Measurements from ENCODE around the gene OMP. TPM values are rescaled to one million over a fixed set of nuclear protein-coding genes. Genes with fewer than 3 reads are reported as not detected.

The OMP gene
- total and polyA plus RNA-seq, 8 donors: 0.61 to 0.78 (median 0.69) TPM; not detected in 5

- intact Hi-C loops (cut with DNase I): loop anchor here in 1 of 3 donors (10.0 kb wide), 1 partner anchor 429 kb away; no protein-coding TSS in a partner anchor
- ATAC-seq (no peak), FAIRE-seq (no peak), DNase-seq (peak in 2 of 6 donors; percentile 13 to 59)
- no peak overlapping the region for H3K27ac ChIP-seq
- peaks cover 0 to 6% (median 0%) of the 10 kb centered on the region in 3 donors for H3K36me3 ChIP-seq
- H3K4me3 ChIP-seq: no peak overlapping the region
- no peaks in the 10 kb centered on the region for H3K9me3 ChIP-seq
- H3K4me1 ChIP-seq: peaks cover 0 to 8% (median 5%) of the 10 kb centered on the region in 3 donors
- WGBS, 2 donors: 87 to 88% methylated on average over 4 of the region's 4 CpGs
- H3K27me3 ChIP-seq: no peaks in the 10 kb centered on the region
- no peak for TF ChIP-seq CTCF (IDR thresholded peaks at IDR 0.05)
These were observed 23.1 kb downstream of the OMP start for GRCh38 chr11:77125695-77126094.

GRCh38 chr11:77126156-77126775, 23.6 kb downstream of the OMP start:
- ATAC-seq: no peak
- no peaks in the 10 kb centered on the region for H3K36me3 ChIP-seq
- H3K9me3 ChIP-seq: no peaks in the 10 kb centered on the region
- no peak for TF ChIP-seq CTCF (IDR thresholded peaks at IDR 0.05)
- H3K27ac ChIP-seq: no peak overlapping the region
- intact Hi-C loops (cut with DNase I): loop anchor here in 1 of 3 donors (10.0 kb wide), 1 partner anchor 429 kb away; no protein-coding TSS in a partner anchor
- H3K27me3 ChIP-seq: no peaks in the 10 kb centered on the region
- no peak overlapping the region for H3K4me3 ChIP-seq
- no peak for FAIRE-seq
- 68 to 72% methylated on average over 17 of the region's 17 CpGs for WGBS, 2 donors
- DNase-seq: peak in 2 of 6 donors; percentile 42 to 67
- H3K4me1 ChIP-seq: peaks cover 0 to 8% (median 5%) of the 10 kb centered on the region in 3 donors

- Histone ChIP-seq H3K4me3 (peak overlapping the region; percentile 18 to 52 (median 32)), H3K27me3 (no peaks in the 10 kb centered on the region), H3K36me3 (no peaks in the 10 kb centered on the region), H3K9me3 (no peaks in the 10 kb centered on the region), H3K4me1 (peaks cover 0 to 8% (median 5%) of the 10 kb centered on the region in 3 donors), H3K27ac (no peak overlapping the region)
- DNase-seq (peak in 1 of 6 donors; percentile 83), ATAC-seq (peak in 3 of 4 donors; percentile 1 to 17 (median 6)), FAIRE-seq (no peak)
- 16 to 19% methylated on average over 10 of the region's 10 CpGs for WGBS, 2 donors
- no peak for TF ChIP-seq CTCF (IDR thresholded peaks at IDR 0.05)
- intact Hi-C loops (cut with DNase I): loop anchor here in 1 of 3 donors (10.0 kb wide), 1 partner anchor 428 kb away; no protein-coding TSS in a partner anchor
These were observed 24.2 kb downstream of the OMP start for GRCh38 chr11:77126861-77127234.

- Histone ChIP-seq H3K27me3 (no peaks in the 10 kb centered on the region), H3K4me3 (peak overlapping the region; percentile 18 to 52 (median 32)), H3K27ac (peak overlapping the region in 3 of 4 donors; percentile 27 to 79 (median 63)), H3K36me3 (no peaks in the 10 kb centered on the region), H3K9me3 (no peaks in the 10 kb centered on the region), H3K4me1 (peaks cover 0 to 8% (median 5%) of the 10 kb centered on the region in 3 donors)
- peak; percentile 99 for TF ChIP-seq CTCF (IDR thresholded peaks at IDR 0.05)
- intact Hi-C loops (cut with DNase I): loop anchor here in 1 of 3 donors (10.0 kb wide), 1 partner anchor 427 kb away; no protein-coding TSS in a partner anchor
- WGBS, 2 donors: 2 to 3% methylated on average over 27 of the region's 27 CpGs
- FAIRE-seq (no peak), ATAC-seq (peak; percentile 74 to 84 (median 78)), DNase-seq (peak in 5 of 6 donors; percentile 50 to 91 (median 73))
These were observed 24.7 kb downstream of the OMP start for GRCh38 chr11:77127235-77127911.
